Measurements from ENCODE around the gene PRKCZ.

DNA sequence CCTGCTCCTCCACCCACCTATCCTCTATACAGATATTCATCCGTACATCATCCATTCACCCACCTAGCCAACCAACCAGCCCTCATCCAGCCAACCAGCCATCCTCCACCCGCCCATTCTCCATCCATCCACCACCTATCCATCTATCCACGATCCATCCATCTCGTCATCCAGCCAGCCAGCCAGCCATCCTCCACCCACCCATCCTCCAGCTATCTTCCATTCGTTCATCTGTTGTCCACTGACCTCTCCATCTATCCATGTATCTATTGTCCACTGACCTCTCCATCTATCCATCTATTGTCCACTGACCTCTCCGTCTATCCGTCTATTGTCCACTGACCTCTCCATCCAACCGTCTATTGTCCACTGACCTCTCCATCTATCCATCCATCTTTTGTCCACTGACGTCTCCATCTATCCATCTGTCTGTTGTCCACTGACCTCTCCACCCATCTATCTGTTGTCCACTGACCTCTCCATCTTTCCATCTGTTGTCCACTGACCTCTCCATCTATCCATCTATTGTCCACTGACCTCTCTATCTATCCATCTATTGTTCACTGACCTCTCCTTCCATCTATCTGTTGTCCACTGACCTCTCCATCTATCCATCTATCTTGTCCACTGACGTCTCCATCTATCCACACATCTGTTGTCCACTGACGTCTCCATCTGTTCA is 96.8 kb downstream of the PRKCZ start:
- TF ChIP-seq, protein P1, sequence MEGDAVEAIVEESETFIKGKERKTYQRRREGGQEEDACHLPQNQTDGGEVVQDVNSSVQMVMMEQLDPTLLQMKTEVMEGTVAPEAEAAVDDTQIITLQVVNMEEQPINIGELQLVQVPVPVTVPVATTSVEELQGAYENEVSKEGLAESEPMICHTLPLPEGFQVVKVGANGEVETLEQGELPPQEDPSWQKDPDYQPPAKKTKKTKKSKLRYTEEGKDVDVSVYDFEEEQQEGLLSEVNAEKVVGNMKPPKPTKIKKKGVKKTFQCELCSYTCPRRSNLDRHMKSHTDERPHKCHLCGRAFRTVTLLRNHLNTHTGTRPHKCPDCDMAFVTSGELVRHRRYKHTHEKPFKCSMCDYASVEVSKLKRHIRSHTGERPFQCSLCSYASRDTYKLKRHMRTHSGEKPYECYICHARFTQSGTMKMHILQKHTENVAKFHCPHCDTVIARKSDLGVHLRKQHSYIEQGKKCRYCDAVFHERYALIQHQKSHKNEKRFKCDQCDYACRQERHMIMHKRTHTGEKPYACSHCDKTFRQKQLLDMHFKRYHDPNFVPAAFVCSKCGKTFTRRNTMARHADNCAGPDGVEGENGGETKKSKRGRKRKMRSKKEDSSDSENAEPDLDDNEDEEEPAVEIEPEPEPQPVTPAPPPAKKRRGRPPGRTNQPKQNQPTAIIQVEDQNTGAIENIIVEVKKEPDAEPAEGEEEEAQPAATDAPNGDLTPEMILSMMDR (IDR thresholded peaks at IDR 0.05), result no peak
- TF ChIP-seq ZFX (IDR thresholded peaks at IDR 0.05; ENCODE audit: borderline replicate concordance), result no peak
